AG20443 (cell line): ENCODE measurements around the gene CTAG1B.
"Not testable (repeated sequence)": the region's sequence is repeated elsewhere in the genome, so short reads cannot be mapped to it uniquely, and the experiment has no call there.

Source experiments
- DNase-seq: peaks from one replicate; pipeline ENCODE4 v3.0.0; 2012; ENCODE audit warnings: low spot score, mixed read lengths

CTAG1B gene

DNA sequence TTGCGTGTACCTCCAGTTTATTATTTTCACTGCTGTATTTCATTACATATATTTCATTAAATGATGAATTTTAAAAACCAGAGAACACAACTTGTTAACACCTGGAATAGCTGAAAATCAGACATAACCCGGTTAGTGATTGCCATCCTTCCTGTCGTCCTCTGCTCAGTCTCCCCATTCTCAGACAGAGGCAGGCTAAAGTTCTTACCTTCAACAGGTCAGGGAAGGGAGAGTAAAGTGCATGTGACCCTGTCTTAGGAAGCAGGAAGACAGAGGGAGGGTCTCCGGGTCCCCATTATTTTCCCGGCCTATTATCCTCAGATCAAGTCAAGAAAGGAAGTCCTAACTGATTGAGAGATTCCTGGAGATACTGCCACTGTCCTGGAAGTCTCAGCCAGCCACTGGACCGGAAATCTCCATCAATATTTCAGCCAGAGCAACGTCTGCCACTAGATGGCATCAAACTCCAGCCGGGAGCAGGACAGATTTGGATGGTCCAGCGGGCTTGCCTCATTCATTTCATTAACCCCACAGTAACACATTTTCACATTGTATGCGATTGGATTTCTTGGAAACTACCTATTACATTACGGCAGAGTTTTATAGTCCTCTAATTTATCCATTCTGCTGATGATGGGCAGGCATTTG is 1.8 kb upstream of the CTAG1B start:
- not testable (repeated sequence) for DNase-seq

DNA sequence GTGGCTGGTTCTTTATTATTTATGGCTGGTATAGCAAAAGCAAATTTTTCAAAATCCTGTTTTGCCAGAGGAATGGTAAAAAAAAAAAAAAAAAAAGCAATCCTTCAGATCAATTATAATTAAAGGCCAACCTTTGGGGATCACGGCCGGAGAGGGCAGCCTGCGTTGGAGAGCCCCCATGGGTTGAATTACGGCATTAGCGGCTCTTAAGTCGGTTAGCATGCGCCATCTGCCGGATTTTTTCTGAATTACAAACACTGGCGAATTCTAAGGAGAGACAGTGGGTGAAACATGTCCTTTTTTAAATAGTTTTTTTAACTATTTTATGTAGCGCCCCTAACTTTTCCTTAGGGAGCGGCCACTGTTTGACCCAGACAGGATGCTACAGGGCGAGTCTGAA is 5.5 kb downstream of the CTAG1B start:
- DNase-seq = not testable (repeated sequence)

DNA sequence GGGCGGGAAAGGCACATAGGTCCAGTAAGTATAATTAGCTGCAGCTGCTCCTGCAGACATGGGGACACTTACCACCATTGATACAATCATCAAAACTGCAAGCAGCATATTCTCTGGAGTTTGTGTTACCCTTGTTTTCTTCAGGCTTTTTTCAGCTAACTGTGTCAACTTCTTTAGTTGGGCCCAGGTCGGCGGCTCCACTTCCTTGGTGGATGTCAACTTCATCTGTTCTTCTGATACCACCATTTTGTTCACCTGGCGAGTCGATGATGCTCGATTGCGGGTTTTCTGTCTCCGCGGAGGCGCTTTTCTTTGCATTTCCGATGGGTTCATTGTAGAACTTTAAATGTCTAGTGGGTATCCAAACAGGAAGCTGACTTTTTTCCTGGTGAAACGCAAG is 7.9 kb downstream of the CTAG1B start:
- not testable (repeated sequence) for DNase-seq

DNA sequence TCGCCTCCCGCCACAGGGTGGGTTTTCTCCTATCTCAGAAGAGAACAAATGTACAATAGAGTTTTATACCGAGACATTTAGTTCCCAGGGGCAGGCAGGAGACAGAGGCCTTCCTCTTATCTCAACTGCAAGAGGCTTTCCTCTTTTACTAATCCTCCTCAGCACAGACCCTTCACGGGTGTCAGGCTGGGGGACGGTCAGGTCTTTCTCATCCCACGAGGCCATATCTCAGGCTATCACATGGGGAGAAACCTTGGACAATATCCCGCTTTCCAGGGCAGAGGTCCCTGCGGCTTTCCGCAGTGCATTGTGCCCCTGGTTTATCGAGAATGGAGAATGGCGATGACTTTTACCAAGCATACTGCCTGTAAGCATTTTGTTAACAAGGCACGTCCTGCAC is 10.3 kb downstream of the CTAG1B start:
- not testable (repeated sequence) for DNase-seq

DNA sequence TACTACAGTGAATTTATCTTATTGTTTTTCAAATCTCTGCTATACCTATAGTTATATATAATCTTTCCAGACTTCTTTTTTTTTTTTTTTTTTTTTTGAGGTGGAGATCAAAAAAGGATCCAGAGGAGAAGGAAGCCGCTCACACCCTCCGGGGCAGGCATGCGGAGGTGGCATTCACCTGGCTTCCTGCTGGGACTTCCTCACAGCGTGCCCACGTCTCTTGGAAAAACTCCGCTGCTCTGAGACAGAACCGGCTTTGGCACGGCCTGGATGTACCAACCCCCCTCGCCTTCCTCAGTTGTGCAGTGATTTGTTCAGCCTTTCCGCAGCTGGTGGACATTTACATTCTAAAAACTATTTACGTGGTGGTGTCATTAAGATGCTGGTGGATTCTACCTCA is 11.1 kb downstream of the CTAG1B start:
- not testable (repeated sequence) for DNase-seq

DNA sequence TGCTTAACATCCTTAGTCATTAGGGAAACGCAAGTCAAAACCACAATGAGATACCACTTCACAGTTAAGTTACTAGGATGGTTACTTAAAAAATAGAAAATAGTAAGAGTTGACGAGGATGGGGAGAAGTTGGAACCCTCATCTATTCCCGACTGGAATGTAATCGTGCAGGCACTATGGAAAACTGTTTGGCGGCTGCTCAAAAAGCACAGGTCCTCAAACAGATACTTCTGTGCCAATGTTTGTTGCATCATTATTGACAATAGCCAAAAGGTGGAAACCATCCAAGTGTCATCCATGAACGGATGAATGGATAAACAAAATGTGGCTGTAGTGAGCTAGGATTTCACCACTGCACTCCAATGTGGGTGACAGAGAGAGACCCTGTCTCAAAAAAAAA is 11.7 kb downstream of the CTAG1B start:
- no peak for DNase-seq

DNA sequence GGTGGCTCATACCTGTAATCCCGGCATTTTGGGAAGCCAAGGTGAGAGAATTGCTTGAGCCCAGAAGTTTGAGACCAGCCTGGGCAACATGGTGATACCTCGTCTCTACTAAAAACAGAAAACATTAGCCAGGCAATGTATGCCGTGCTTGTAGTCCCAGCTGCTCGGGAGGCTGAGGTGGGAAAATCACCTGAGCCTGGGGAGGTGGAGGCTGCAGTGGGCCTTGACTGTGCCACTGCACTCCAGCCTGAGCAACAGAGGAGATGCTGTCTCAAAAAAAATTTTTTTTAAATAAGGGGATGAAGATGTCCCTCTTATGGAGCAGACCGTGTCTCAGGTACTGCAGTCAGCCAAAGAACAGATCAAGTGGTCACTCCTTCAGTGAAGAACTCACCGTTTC is 13.5 kb downstream of the CTAG1B start:
- DNase-seq = no peak

DNA sequence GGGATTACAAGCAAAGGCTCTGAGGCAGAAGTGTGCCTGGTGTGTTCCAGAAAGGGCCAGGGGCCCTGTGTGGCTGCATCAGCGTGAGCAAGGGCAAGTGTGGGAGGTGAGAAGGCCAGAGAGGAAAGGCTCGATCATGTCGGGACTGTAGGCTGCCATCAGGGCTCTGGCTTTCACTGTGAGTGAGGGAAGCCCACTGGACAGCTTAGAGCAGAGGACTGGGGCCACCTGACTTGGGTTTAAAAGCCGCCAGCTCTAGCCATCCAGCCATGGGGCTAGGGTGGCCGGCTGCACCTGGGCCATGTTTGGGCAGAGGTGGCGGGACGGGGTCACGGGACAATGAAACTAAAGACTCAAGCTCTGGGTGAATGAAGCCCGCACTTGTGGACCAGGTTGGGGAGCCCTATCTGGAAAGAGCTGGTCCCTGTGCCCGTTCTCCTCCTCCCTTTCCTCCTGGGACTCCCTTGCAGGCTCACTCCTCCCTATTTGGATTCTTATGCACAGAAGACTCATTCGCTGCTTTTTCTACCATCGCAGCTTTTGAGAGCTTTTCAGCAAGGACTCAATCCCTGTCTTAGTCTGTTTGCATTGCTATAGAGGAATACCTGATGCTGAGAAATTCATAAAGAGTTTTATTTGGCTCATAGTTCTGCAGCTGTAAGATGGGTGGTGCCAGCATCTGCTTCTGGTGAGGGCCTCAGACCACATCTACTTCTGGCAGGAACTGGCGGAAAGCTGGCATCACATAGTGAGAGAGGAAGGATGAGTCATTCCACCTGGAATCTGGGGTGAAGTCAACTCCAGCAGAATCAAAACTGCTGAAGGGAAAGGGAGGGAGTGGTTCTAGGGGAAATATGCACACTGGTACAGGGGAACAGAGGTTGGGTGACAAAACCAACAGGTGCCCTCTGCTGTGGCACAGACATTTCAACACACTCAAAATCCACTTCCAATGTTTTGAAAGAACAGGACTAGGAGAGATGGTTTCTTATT is 15.3 kb downstream of the CTAG1B start:
- peak; percentile 37 for DNase-seq

DNA sequence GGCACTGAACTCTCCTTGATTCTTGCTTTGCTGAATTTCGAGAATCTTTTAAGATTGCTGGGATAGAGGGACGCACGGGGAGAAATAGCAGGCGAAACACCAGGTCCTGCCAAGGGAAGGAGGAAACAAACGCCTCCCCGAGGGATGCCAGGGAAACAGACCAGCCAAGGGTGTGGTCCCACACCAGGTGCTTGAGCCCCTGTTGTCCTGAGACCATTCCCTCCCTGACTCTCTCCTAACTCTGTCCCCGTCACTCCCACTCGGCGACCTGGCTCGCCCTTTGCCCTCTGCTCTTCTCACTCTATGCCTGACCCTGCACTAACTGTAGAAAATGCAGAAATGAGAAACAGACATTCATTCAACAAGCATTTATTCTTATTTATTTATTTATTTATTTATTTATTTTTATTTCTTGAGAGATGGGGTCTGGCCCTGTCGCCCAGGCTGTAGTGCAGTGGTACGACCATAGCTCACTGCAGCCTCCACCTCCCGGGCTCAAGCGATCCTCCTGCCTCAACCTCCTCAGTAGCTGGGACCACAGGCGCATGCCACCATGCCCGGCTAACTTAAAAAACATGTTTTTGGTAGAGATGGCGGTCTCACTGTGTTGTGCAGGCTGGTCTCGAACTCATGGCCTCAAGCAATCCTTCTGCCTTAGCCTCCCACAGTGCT is 16.2 kb downstream of the CTAG1B start:
- no peak for DNase-seq

DNA sequence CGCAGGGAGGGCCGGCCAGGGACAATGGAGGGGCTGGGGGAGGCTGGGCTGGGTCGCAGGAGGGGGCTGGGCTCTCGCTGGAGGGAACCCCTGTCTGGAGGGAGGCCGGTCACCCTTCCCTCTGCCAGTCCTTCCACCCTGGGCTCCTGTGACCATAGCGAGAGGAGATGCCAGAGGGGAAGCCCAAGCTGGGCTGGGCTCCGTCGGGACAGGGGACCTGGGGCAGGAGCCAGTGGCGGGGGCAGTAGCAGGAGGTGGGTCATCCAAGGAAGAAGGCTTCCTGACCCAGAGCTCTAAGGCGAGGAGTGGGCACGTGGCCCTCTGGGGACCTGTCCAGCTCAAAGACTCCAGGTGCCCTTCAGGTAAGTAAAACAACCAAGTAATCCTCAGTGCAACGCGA is 16.9 kb downstream of the CTAG1B start:
- no peak for DNase-seq

DNA sequence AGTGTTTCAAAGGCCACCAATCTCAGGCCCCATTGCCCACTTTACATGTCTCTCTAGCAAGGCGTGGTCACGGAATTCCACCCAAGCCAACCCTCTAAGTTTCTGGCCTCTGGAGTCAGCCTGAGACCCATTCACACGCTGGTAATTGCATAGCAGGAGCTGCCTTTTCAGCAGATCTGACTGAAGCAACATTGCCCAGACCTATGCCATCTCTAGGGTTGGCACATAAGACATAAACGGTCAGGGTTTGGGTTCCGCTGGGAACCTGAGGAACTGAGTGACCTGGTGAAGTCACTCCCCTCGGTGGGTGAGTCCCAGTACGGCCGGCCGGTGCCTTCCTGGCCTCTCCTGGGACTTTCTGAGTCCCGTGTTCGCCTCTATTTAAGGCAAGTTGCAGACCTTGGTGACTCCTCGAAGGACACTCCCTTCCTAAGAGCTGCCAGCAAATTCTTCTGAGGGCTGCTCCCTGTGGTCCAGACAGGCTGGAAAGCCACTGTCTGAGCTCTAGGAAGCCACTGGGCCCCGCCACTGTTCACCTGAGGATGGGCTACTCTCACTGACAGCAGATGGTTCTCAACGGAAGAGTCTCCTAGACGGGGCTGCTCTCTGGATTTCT is 18.2 kb downstream of the CTAG1B start:
- DNase-seq = peak; percentile 14

DNA sequence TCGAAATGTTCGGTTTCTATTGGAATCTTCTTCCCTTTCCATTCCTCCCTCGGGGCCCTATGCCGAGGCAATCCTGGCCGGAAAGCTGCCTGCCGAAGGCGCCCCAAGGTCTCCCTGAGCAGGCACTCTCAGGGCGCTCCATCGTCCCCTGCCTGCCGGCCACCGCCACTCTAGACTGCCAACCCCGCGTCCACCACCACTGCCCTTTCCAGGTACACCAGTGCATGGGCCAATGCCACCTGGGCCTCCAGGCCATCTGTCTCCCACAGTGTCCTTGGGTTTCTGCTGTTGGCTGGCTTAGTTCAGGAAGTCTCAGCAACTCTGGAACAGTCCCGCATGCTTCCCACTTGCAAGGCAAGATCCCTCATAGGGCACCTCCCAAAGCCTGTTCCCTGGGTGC is 19.6 kb downstream of the CTAG1B start:
- no peak for DNase-seq

DNA sequence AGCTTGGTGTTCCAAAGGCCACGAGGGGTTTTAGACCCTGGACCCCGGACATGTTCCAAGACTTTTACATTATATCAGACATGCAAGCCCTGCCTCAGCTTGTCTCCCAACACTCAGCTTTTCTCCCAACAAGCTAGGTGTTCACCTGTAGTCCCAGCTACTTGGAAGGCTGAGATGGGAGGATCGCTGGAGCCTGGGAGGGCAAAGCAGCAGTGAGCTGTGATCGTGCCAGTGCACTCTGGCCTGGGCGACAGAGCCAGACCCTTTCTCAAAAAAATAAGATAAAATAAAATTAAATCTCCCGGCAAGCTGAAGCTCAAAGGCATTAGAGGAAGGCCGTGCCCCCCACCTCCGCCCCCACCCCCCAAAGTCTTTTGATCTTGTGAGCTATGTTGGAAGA is 20.4 kb downstream of the CTAG1B start:
- no peak for DNase-seq

DNA sequence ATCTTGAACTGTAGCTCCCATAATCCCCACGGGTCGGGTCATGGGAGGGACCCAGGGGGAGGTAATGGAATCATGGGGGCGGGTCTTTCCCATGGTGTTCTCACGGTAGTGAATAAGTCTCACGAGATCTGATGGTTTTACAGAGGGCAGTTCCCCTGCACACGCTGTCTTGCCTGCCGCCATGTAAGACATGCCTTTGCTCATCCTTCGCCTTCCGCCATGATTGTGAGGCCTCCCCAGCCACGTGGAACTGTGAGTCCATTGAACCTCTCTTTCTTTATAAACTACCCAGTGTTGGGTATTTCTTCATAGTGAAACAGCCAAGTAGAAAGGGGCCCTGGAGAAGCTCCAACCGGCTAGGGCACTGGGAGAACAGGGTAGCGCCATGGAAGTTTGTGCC is 21.9 kb downstream of the CTAG1B start:
- DNase-seq = no peak

DNA sequence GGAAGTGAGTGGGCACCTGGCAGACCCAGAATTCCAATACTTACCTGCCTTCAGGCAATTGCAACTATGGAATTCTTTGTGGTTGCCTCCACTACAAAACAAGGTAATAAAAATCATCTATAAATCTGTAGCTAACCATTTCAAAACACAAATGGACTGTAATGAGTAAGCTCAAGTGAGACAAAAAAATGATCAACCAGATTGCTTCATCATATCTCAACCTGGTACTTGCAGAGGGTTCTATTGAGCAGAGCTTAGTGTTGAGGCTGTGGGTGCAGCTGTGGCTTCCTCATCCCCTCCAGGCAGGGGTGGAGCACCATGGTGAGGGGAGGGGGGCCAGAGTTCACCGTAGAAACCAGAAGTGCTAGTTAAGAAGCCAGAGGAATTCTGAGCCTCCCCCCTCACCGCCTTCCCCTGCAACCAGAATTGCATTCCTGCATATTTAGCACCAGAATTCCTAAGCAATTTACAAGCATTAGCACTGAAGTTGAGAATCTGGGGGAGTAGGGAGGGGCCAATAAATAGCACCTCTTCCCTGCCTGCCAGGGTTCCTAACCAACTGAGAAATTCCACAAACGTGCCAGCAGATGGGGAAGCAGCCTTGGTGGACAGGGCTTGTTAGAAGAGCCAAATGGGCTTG is 22.7 kb downstream of the CTAG1B start:
- peak; percentile 70 for DNase-seq

DNA sequence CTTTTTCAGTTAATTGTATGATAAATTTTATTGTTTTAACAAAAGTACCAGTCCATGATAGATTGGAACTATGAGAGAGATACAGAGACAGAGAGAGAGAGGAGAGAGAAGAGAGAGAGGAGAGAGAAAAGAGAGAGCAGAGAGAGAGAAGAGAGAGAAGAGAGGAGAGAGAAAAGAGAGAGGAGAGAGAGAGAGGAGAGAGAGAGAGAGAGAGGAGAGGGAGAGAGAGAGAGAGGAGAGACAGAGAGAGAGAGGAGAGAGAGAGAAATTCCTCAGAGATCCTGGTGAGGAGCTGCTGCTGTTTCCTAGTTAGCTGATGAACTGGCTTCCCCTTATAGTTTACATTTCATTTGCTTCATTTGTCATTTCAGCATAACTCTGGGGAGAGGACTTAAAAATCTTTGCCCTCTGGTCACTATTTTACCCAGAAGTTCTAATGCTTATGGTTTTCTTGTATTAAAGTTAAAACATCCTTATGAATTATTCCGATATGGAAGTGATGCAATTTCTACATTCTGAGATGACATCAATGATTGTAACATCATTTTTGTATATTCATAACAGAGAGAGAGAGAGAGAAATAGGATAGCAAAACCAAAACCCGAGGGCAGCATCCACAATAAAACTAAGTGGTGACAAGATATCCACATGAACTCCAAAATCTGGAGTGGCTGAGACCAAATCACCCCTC is 23.4 kb downstream of the CTAG1B start:
- no peak for DNase-seq

DNA sequence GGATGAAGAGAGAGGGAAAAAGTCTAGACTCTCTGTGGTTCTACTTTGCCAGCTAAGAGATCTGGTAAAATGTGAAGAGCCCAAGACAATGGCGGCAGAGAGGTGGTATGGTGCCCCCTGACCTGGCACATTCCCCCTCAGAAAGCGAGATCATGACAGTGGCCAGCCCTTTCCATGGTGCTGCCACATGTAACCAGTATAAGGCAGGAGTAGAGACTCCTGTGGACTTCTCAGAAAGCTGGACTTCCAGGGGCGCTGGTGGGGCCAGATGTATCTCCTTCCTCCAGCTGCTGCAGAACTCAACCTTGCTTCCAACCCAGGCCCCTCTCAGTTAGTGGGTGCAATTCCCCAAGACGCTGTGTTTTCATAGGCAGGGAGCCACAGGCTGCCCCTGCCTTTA is 24.6 kb downstream of the CTAG1B start:
- no peak for DNase-seq

DNA sequence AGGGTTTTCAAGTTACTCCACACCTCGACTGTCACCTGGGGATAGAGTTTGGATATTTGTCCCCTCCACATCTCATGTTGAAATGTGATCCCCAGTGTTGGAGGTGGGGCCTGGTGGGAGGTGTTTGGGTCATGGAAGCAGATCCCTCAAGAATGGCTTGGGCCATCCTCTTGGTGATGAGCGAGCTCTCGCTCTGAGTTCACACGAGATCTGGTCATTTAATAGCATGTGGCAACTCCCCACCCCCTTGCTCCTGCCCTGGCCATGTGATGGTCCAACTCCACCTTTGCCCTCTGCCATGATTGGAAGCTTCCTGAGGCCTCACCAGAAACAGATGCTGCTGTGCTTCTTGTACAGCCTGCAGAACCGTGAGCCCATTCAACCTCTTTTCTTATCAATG is 25.9 kb downstream of the CTAG1B start:
- no peak for DNase-seq

DNA sequence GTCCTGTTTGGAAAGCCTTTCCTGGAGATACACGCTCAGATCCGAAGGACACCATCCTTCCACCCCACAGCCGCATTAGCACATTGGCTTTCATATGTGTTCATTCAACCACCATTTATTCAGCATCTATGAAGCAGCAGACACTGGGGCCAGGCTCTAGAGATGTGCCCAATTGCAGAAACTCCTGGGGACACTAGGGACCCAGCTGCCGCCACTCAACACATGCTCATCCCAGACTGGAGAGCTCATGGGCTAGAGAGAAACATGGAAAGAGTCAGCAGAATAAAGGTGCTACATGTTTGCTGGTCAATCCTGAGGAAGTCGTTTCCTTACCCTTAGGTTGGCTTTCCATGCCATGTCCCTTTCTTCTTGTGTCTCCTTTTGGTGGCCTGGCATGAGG is 26.6 kb downstream of the CTAG1B start:
- DNase-seq = no peak

DNA sequence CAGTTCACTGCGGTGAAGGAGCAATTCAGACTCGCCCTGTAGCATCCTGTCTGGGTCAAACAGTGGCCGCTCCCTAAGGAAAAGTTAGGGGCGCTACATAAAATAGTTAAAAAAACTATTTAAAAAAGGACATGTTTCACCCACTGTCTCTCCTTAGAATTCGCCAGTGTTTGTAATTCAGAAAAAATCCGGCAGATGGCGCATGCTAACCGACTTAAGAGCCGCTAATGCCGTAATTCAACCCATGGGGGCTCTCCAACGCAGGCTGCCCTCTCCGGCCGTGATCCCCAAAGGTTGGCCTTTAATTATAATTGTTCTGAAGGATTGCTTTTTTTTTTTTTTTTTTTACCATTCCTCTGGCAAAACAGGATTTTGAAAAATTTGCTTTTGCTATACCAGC is 28.7 kb downstream of the CTAG1B start:
- DNase-seq = not testable (repeated sequence)

DNA sequence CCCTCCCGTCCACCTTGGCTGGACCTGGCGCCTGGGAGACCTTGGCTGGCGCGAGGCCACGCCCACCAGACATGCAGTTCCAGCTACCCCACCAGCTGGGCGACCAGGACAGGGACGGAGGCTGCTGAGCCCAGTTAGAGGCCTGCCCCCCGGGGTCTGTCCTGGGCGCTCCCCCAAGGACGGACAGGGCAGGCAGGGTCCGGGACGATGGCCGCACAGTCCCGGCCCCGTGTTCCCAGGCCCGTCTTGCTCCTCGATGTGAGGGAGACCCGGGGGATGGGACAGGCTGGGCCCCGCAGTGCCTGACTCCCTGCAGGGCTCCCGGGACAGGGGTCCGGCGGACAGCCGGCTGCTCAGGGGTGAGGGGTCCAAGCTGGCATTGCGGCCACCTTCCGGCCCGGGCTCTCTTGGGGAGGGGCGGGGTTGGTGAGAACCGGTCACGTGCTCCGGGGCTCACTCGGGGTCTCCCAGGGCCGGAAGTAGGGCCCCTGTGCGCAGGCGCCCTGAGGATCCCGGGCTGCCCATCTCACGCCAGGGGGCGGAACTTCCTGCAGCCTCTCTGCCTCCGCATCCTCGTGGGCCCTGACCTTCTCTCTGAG is 34.4 kb downstream of the CTAG1B start, which contains the start of gene CTAG1A:
Gene CTAG1A (plus strand): TSS at position 549 of the 599 bp plus-strand sequence. CDS start 74 bp downstream, outside the sequence.
- not testable (repeated sequence) for DNase-seq
